ENCODE measurements around the gene DBP. TPM values are rescaled to one million over a fixed set of nuclear protein-coding genes. Genes with fewer than 3 reads are reported as not detected.
A peak's percentile ranks its signal among the peaks of the same experiment; 100 is the strongest.

The DBP gene
- total RNA-seq, 1 experiment from 2014 or later: 12.6 TPM

DNA sequence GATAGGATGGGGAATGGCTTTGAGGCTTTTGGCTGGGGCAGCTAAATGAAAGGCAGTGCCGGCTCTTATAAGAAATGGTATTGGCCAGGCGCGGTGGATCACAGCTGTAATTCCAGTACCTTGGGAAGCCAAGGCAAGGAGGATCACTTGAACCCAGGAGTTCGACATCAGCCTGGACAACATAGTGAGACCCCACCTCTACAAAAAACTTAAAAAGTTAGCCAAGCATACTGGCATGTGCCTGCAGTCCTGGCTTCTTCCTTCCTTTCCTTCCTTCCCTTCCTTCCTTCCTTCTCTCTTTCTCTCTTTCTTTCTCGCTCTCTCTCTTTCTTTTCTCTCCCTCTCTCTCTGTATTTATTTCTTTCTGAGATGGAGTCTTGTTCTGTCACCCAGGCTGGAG lies 5.7 kb upstream of the DBP start:
- no peak overlapping the region for H3T11ph ChIP-seq (ENCODE audit: low read length)
- no peak overlapping the region for H3K14ac ChIP-seq (ENCODE audit: insufficient read depth, low read length)
- H3K27me3 ChIP-seq (ENCODE audit: insufficient read depth, low read length): no peaks in the 10 kb centered on the region
- H3K27ac ChIP-seq (ENCODE audit: insufficient read length, low read depth, low read length): no peak overlapping the region
- no peak overlapping the region for H4K91ac ChIP-seq (ENCODE audit: insufficient read length, low read depth, low read length)
- no peaks in the 10 kb centered on the region for H3K9me3 ChIP-seq (ENCODE audit: control insufficient read depth, low read depth, low read length)
- H3K18ac ChIP-seq (ENCODE audit: insufficient read length, low read depth, low read length): no peak overlapping the region
- H3K79me2 ChIP-seq (ENCODE audit: insufficient read depth, low read length): no peaks in the 10 kb centered on the region
- no peaks in the 10 kb centered on the region for H4K20me1 ChIP-seq (ENCODE audit: control insufficient read depth, insufficient read depth, insufficient read length)
- no peak overlapping the region for H2BK120ac ChIP-seq (ENCODE audit: low read depth, low read length, poor library complexity, severe bottlenecking)
- WGBS (ENCODE audit: extremely low coverage, insufficient read length, low lambda C conversion rate): no CpG with 5 or more reads among the region's 5 CpGs
- no peak overlapping the region for H2AFZ ChIP-seq (ENCODE audit: low read length)
- no peak overlapping the region for H2BK5ac ChIP-seq (ENCODE audit: insufficient read length, low read length)
- H3K4me2 ChIP-seq (ENCODE audit: insufficient read depth, insufficient read length, low read length): no peak overlapping the region
- no peak for DNase-seq
- H3K23me2 ChIP-seq (ENCODE audit: insufficient read length, low read depth, low read length, poor library complexity, severe bottlenecking): peaks cover 16% of the 10 kb centered on the region
- Mint-ChIP-seq H3K4me3 (peak overlapping the region in 1 of 2 experiments; percentile 11; a peak in 2 of 5 replicates), H3K9me3 (no peaks in the 10 kb centered on the region; a peak in 1 of 5 replicates), H3K27me3 (ENCODE audit: low read depth) (no peaks in the 10 kb centered on the region; the same call in 1 of the 2 replicates), H3K4me1 (peaks cover 34 to 35% of the 10 kb centered on the region in 2 experiments), H3K36me3 (ENCODE audit: insufficient read depth in 1 of 3, low read depth in 3 of 3) (peaks cover 14 to 36% (median 36%) of the 10 kb centered on the region in 3 experiments), H3K27ac (peak overlapping the region in 1 of 3 experiments; percentile 42; a peak in 1 of 7 replicates)
- H3K79me1 ChIP-seq (ENCODE audit: insufficient read depth, low read depth, low read length, poor library complexity, severe bottlenecking): no peaks in the 10 kb centered on the region
- H2BK15ac ChIP-seq (ENCODE audit: low read depth, low read length): no peak overlapping the region
- no peak for TF ChIP-seq CTCF (conservative IDR thresholded peaks at IDR 0.05)
- H2BK12ac ChIP-seq (ENCODE audit: insufficient read length, low read depth, low read length): no peak overlapping the region
- no peak overlapping the region for H4K8ac ChIP-seq (replicated peaks; ENCODE audit: insufficient read length, low read depth, low read length)
- H3K4ac ChIP-seq (ENCODE audit: low read depth, low read length): no peak overlapping the region
- no peak overlapping the region for H2BK20ac ChIP-seq (ENCODE audit: low read depth, low read length, poor library complexity, severe bottlenecking)
- no peak overlapping the region for H2AK5ac ChIP-seq (ENCODE audit: insufficient read length, low read length)
- H3K9ac ChIP-seq (ENCODE audit: extremely low read depth, insufficient read length, low read length): no peak overlapping the region
- no peak overlapping the region for H4K5ac ChIP-seq (ENCODE audit: insufficient read length, low read depth, low read length)
- H3K23ac ChIP-seq (ENCODE audit: insufficient read length, low read depth, low read length): no peak overlapping the region
- no peak overlapping the region for H3K56ac ChIP-seq (ENCODE audit: insufficient read length, low read depth, low read length)
- H3K4me1 ChIP-seq (ENCODE audit: insufficient read depth, low read length): peaks cover 2% of the 10 kb centered on the region; the same call in 1 of the 2 replicates
